NCI-H2107 treated with DMSO at 0.1 percent for 48 hours (cell line): ENCODE results near the gene DCANP1.

Source experiments
- DNase-seq: peaks from one replicate; lab custom pipeline; 2025; ENCODE audit not compliant: unreplicated experiment; lab: John Stamatoyannopoulos, UW

Gene DCANP1

DNA sequence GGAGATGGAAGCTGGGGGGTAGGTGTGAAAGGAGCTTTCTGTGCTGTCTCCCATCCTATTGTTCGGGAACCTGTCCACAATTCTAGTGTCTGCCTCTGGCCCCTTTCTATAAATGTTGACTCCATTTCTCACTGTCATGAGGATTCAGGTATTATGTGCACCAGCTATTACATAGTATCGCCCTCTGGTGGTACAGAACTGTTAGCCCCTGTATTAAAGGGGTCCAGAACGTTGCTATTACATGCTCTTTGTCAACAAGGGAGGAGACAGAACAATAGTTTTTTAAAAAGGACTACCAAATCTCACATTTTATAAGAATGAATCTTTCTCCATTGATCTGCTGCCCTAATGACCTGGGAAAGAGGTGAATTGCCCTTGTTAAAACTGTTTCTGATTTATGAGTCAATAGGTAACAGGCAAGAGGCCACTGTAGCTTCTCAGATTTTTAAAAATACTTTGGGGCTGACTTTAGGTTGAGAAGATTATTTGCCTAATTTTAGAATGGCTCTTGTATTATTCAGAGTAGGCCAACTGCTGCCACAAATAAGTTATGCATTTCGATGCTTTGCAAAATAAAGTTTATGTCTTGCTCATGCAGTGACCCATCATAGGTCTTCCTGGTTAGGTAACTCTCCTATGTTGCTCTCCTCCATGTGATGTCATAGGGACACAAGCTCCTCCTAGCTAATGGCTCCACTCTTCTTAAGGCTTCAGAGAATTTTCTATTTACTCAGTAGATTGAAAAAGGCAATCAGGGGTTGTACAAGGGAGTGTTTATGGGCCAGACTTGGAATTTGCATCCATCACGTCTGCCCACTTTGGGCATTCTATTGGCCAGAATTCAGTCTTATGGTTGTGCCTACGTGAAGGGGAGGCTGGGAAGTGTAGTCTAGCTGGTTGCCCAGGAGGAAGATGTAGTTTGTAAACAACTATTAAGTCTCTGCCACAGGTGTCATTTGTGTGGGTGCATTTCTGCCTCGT, 20.8 kb downstream of the DCANP1 start:
- peak; percentile 57 for DNase-seq

DNA sequence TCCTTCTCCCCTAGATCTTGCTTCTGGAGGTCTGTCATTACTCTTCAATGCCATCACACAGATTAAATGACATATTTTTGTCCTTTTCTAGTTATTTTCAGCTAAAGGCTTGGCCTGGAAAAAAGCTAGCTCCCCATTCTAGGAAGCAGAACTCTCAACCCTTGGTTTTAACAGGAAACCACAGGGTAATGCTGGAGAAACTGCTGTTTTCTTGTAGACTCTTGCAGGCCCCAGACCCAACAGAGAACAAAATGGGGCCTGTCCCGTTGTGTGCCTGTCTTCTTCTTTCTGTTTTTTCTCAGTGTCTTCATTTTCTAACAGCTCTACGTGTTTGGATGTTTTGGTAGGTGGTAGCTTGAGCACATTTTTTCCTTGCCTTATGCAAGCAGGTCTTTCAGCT, 21.5 kb downstream of the DCANP1 start:
- DNase-seq = no peak

DNA sequence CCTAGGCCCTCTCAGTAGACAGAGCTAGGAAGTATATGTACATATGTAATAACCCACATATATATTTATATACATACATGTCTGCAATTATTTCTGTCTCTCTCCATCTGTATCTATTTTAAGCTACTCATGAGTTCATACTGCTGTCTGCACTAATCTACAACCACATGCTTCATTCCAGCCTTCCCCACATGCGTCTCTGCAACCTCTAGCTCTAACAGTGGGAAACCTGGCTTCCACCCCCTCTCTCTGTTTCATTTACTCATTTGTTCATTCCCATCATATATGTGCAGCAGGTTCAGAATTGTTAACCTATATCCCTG, 23.3 kb downstream of the DCANP1 start:
- DNase-seq = no peak

DNA sequence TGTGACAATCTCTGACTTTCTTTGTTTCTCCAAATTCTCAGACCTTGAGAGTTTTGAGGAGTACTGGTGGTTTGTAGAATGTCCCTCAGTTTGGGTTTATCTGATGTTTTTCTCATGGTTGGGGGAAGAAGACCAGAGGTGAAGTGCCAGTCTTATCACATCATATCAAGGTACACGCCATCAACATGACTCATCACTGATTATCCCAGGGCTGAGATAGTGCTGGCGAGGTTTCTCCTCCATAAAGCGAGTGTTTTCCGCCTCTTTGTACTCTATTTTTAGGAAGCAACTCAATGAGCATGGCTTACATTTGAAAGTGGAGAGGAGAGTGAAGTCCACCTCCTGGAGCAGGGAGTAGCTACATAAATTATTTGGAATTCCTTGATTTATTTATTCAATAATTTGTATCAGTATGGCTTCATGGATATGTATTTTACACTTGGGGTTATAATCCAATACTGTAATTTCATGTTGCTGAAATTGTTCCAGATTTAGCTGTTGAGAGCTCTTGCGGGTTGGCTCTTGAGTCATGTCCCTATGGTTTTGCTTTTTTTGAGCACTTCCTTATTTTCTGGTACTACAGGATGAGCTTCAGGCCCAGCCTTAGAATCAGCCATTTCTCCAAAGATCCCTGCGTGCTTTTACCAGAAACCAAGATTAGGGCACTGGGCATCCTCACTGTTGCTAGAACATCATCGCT, 23.9 kb downstream of the DCANP1 start:
- DNase-seq = no peak

DNA sequence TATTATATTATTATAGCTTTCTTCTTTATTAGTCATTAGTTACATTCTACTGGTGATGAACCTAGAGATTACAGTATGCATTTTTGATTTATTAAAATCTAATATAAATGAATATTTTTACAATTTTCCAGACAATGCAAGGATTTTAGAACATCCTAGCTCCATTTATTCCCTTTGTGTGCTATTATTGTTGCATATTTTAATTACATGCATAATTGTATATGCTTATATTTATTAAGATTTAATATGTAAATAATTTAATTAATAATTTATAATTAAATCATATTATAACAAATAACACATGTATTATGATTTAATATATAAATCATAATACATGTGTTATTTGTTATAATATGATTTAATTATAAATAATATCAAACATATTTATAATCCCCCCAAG, 24.7 kb downstream of the DCANP1 start:
- DNase-seq = no peak

DNA sequence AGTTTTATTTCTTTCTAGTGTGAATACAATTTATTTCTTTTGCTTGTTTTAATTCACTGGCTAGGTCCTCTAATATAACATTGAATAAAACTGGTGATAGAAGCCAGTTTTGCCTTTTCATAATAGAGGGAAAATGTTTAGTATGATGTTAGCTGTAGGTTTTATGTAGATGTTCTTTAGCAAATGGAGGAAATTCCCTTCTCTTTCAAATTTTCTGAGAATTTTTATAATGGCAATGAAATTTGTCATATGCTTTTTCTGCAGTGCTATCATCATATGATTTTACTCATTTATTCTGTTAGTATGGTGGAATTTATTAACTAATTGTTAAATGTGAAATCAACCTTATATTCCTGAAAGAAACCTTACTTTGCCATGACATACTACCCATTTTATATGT, 30.1 kb downstream of the DCANP1 start:
- no peak for DNase-seq

DNA sequence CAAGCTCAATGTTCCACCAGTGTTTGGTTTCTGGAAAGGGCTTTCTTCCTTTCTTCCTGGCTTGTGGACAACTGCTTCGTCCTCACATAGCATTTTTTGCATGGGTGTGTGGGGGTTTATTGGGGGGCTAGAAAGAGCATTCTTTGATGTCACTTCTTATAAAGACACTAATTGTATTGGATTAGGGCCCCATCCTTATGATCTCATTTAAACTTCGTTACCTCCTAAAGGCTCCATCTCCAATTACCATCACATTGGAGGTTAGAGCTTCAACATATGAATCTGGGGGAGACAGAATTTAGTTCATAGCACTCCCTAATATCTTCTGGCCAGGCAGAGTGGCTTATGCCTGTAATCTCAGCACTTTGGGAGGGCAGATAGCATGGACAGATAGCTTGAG, 42.1 kb downstream of the DCANP1 start:
- DNase-seq = no peak

DNA sequence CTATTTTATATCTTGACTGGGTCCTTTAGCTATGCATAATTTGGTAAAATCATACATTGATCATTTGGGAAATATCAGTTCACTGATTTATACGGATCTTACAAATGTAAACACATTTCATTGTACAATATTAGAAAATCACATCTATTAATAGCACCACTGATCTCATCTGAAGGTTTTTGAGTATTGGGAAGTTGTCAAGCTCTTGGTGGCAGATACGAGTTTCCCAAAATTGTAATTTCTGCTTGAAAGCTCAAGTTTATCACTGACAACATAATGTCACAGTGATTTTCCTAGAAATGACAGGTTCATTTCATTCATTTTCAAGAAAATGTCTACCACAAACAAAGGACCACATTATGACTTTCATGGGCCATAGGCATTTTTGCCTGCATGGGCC, 45.1 kb downstream of the DCANP1 start:
- DNase-seq = no peak

DNA sequence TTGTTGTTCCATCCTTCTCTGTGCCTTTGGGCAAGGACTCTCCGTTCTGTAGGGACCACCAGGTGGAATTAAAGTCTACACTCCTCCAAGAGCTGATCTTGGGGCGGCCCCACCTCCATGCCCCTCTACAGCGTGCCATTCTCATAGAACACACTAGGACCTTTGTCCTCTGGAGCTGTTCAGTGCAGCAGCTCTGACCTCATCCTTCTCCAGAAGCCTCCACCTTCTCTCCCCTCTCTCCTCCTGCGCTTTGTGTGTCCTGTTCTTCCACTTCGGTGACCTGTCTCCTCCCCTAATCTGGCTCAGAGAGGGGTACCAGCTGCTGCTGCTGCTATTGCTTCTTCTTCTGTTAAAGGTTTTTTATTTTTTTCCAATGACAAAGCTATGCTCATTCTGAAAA, 46.3 kb downstream of the DCANP1 start:
- DNase-seq = no peak

DNA sequence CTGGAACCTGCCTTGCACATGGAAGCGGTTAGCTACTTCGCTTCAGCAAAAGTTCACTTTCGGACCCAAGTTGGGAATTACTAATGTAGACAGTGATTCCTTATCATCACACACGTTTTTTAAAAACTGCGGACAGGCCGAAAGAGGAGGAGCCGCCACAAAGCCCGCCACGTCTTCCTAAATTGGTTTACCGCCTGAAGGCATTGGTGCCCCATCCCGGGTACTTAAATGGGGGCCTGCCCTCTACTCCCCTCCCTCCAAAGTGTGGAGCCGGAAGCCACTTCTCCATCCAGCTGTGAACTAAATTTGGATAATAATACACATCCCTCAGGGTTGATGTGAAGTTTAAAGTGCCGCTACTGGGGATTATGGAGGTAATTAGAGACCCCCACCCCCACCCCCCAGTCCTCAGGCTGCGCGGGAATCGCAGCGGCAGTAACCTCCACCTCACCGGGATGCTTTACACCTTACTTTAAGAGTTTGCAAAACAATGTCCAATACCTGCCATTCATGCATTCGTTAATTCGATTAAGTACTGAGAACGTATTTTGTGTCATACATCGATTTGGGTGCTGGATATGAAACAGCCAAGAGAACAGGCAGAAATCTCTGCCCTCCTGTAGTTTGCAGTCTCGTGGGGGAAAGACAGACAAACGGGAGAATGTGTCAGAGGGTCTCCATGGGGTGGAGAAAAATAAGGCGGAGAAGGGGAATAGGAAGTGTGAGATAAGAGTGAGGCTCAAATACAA, 47.2 kb downstream of the DCANP1 start:
- no peak for DNase-seq

DNA sequence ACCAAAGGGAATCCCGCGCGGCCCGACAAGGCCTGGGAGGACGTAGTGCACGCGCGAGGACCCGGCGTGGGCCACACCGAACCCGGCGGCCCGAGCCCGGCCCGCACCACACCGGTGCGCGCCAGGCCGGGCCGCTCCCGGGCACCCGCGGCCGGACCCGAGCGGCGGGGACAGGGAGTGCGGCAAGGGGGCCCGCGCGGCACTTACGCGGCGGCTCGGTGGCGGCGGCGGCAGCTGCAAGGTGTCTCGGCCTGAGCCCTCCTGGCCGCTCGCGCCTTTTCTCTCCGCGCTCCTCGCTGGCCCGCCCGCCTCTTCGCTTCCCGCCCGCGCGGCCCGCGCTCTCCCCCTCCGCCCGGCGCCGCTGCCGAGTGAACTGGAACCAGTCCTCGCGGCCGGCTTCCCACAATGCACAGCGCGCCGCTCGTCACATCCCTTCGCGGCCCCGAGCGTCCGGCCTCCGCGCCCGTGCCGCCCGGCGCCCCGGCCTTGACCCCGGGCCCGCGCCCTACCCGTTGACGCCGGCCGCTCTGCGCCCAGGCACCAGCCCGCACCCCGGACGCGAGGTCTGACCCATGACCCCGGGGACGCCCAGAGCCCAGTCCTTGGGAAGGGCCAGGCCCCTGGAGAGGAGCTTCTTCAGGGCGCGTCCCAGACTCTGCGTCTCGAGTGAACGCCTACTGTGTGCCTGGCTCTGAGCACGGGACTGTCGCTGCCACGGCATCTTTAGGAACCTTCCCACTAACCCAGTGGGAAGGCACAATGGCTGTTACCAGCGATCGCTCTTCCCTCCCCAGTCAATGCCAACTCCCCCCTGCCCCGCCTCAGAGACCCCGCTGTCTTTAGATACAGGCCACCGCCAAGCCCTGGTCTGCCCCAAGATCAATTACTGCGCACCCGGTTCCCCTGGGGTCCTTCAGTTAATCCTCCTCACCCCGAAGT, 48.0 kb downstream of the DCANP1 start, which contains the start of gene MACROH2A1:
MACROH2A1 (minus strand) TSS at position 377 of the 939 bp plus-strand sequence. CDS start 10,138 bp downstream, outside the sequence.
- DNase-seq = peak; percentile 16

DNA sequence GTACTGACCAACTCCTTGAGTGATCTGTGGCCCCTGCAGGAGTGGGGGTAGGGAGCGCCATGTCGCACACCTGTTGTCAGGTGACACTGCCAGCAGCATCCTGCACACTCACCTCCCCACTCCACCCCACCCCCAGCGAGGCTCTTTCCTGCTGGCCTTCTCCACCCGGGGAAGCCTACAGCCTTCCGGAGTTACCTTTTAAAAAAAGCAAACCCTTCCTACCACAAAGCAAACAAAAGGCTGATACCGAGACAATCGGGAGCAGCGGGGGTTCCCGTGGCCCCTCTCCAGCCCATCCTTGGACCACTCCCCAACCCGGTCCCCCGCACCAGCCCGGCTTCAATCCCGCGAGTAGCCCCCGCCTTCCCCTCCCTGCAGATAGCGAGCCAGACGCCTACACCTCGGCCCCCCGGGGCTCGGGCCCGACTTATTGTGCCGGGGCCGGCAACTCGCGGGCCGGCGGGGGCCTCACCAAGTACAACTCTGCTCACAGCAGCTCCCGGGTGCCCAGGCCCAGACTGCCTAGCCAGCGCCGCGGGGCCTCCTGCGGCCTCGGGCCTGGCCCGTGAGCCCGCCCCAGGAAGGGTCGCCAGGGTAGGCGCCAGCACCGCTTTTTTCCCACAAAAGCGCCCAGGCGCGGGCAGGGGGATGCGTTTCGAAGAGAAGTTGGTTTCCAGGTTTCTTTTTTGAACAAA, 48.8 kb downstream of the DCANP1 start:
- peak; percentile 70 for DNase-seq

DNA sequence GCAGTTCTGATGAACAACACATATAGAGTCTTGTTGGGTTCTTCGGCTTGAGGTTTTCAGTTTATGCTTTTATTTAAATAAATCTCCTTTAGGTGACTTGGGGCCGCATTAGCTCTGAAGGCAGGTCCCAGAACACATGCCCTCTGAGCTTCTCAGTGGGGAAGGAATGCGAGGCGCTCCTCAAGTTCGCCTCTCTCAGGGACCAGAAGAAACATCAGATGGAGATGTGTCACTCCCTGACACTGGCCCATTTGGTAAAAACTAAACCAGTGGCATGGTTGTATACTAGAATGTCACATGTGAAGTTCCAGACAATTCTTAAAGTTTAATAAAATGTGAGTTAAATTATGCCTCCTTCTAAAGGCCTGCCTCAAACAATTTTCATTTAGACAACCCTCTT, 50.1 kb downstream of the DCANP1 start:
- no peak for DNase-seq

DNA sequence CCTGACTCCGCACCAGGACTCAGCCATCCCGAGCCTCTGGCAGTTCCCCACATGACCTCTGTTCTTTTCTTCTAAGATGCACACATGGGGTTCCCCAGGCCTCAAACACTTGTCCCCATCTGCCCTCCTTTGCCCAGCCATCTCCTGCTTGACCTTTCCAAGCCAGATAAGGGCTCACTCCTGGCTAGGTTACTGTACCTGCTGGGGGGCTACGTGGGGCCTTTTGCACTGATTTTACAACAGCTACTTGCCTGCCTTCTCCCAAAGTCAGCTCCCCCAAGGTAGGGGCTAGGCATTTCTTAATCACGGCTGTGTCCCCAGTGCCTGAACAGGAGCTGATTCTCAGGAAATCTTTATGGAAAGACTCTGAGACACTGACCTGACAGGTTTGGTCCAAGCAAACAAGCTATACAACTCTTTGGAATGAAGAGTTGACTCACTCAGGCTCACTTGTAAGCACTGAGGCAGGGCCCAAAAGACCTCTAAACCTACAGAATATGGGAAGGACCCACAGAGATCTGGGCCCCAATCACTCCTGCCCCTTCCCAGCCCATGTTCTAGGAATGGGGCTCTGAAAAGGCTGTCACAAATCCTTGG, 50.6 kb downstream of the DCANP1 start:
- DNase-seq = no peak

DNA sequence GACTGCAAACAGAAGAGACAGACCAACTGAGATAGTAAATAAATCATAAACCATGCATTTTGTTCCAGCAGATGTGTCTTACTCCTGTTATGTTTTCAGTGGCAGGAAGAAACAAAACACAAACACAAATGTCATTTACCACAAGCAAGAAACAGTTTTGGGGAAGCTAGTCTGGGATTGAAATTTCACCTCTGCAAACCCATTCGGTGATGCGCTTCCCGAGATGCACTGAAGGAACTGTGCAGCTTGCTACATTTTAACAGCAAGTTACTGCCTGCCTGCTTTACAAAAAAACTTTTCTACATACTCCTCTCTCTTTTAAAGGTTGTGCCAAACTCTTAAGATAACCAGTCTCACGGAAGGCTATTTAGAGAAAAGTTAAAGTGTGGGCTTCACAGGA, 51.3 kb downstream of the DCANP1 start:
- no peak for DNase-seq

DNA sequence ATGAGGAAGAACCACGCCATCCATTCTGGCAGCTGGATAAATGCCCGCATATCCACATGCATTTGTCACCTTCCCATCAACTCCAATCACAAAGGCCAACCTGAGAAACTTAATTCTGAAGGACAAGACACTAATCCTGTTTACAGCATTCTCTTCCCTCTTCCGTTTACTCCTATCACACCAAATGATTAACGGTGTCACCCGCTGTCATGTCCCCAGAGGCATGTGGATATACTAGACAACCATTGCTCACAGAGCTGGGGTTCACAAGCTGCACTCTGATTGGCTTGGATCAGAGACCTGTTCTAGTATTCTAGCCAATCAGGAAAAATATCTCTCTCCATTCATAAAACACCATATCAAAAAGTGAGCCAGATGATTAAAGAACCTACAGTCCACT, 51.7 kb downstream of the DCANP1 start:
- DNase-seq = no peak
